ENCODE measurements around the gene CACNA2D2.

The CACNA2D2 gene

DNA sequence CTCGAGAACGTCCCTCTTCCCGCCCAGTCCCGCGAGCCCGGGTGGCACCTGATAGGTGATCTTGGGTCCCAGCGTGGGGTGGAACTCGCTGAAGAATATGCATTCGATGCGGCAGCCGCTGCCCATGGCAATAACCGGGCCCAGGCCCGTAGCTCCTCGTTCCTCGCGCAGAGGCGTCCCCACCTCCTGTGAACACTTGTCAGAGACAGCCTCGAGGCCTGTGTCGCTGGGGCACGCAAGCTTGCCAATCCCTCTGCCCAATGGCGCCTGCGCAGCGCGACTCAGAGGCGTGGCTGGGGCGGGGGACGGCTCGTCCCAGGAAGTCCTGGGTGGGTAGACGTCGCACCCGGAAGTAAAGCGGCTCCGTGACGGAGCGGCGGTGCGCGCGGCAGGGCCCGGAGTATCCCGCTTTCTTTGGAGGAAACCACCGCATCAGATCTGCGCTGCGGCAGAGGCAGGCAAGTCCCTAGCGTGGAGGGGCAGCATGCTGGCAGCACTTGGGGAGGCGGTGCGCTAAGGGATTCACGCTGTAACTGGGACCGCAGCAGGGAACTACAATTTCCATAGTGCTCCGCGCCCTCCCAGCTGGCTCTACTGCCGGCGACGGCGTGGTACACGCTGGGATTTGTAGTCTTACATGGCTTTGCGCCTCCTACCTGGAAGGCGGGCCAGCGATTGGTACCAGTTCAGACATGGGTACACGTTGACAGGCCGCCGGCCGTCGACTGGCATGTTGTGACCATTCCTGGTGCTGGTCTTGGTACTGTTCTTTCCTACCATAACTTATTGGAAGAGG lies 152.7 kb downstream of the CACNA2D2 start, which contains the start of the genes CYB561D2 and NPRL2 (continued):
- TF ChIP-seq ZNF148 (tag by site-specific recombination; IDR thresholded peaks at IDR 0.05; ENCODE audit: borderline replicate concordance) (no peak), ZNF248 (tag by site-specific recombination; IDR thresholded peaks at IDR 0.05) (no peak), KLF1 (tag by site-specific recombination; IDR thresholded peaks at IDR 0.05) (no peak), KLF9 (tag by site-specific recombination; IDR thresholded peaks at IDR 0.05; ENCODE audit: low read depth) (peak; percentile 68; the same call in 1 of the 2 replicates), ZBTB21 (tag by site-specific recombination; IDR thresholded peaks at IDR 0.05) (peak; percentile 65; the same call in 1 of the 2 replicates), PRDM1 (tag by site-specific recombination; IDR thresholded peaks at IDR 0.05) (no peak), ZNF48 (tag by site-specific recombination; IDR thresholded peaks at IDR 0.05) (no peak), ZNF426 (tag by site-specific recombination; IDR thresholded peaks at IDR 0.05) (no peak), ZNF514 (tag by site-specific recombination; IDR thresholded peaks at IDR 0.05) (no peak), ZBTB48 (tag by site-specific recombination; IDR thresholded peaks at IDR 0.05) (no peak), ZFP3 (tag by site-specific recombination; IDR thresholded peaks at IDR 0.05; ENCODE audit: low read depth) (no peak), ZNF19 (tag by site-specific recombination; IDR thresholded peaks at IDR 0.05; ENCODE audit: low read depth) (no peak), IKZF3 (tag by site-specific recombination; IDR thresholded peaks at IDR 0.05) (no peak), ZNF518A (tag by site-specific recombination; conservative IDR thresholded peaks at IDR 0.05; ENCODE audit: low read depth) (peak; percentile 82), ZNF585B (tag by site-specific recombination; IDR thresholded peaks at IDR 0.05) (no peak), ZNF660 (tag by site-specific recombination; IDR thresholded peaks at IDR 0.05) (no peak), ZNF140 (tag by site-specific recombination; IDR thresholded peaks at IDR 0.05) (no peak), ZNF777 (tag by site-specific recombination; IDR thresholded peaks at IDR 0.05; ENCODE audit: borderline replicate concordance) (no peak), ZBTB1 (tag by site-specific recombination; IDR thresholded peaks at IDR 0.05) (no peak), ZNF830 (tag by site-specific recombination; IDR thresholded peaks at IDR 0.05; ENCODE audit: low read depth) (no peak), MEIS1 (CRISPR knock-in tag; IDR thresholded peaks at IDR 0.05; ENCODE audit: borderline replicate concordance) (no peak), ZNF792 (tag by site-specific recombination; IDR thresholded peaks at IDR 0.05) (no peak), HOXD13 (CRISPR knock-in tag; IDR thresholded peaks at IDR 0.05; ENCODE audit: borderline replicate concordance) (no peak), ZNF221 (tag by site-specific recombination; IDR thresholded peaks at IDR 0.05; ENCODE audit: borderline replicate concordance) (no peak), YY1 (tag by site-specific recombination; IDR thresholded peaks at IDR 0.05) (peak; percentile 44; the same call in 1 of the 2 replicates)
- TF ChIP-seq, protein P1, sequence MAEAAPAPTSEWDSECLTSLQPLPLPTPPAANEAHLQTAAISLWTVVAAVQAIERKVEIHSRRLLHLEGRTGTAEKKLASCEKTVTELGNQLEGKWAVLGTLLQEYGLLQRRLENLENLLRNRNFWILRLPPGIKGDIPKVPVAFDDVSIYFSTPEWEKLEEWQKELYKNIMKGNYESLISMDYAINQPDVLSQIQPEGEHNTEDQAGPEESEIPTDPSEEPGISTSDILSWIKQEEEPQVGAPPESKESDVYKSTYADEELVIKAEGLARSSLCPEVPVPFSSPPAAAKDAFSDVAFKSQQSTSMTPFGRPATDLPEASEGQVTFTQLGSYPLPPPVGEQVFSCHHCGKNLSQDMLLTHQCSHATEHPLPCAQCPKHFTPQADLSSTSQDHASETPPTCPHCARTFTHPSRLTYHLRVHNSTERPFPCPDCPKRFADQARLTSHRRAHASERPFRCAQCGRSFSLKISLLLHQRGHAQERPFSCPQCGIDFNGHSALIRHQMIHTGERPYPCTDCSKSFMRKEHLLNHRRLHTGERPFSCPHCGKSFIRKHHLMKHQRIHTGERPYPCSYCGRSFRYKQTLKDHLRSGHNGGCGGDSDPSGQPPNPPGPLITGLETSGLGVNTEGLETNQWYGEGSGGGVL (tag by site-specific recombination; IDR thresholded peaks at IDR 0.05), result no peak
- TF ChIP-seq, protein P2, sequence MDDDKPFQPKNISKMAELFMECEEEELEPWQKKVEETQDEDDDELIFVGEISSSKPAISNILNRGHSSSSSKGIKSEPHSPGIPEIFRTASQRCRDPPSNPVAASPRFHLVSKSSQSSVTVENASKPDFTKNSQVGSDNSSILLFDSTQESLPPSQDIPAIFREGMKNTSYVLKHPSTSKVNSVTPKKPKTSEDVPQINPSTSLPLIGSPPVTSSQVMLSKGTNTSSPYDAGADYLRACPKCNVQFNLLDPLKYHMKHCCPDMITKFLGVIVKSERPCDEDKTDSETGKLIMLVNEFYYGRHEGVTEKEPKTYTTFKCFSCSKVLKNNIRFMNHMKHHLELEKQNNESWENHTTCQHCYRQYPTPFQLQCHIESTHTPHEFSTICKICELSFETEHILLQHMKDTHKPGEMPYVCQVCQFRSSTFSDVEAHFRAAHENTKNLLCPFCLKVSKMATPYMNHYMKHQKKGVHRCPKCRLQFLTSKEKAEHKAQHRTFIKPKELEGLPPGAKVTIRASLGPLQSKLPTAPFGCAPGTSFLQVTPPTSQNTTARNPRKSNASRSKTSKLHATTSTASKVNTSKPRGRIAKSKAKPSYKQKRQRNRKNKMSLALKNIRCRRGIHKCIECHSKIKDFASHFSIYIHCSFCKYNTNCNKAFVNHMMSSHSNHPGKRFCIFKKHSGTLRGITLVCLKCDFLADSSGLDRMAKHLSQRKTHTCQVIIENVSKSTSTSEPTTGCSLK (tag by site-specific recombination; IDR thresholded peaks at IDR 0.05), result no peak
- TF ChIP-seq, protein P3, sequence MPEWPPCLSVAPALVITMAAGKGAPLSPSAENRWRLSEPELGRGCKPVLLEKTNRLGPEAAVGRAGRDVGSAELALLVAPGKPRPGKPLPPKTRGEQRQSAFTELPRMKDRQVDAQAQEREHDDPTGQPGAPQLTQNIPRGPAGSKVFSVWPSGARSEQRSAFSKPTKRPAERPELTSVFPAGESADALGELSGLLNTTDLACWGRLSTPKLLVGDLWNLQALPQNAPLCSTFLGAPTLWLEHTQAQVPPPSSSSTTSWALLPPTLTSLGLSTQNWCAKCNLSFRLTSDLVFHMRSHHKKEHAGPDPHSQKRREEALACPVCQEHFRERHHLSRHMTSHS (tag by site-specific recombination; IDR thresholded peaks at IDR 0.05), result no peak

Data from HEK293 (cell line).